H9 (cell line): ENCODE data around the gene HBS1L. TPM values are rescaled to one million over a fixed set of nuclear protein-coding genes. Genes with fewer than 3 reads are reported as not detected.

ENCODE experiments used
- DNase-seq: peaks from one replicate; pipeline ENCODE4 v3.0.0-alpha.2; 2017
- H2AFZ ChIP-seq: one replicate; pipeline ENCODE4 v1.6.1; 2013; ENCODE audit warnings: mild to moderate bottlenecking, low read length, control low read depth, moderate library complexity
- H2AK5ac ChIP-seq: 2 replicates; pipeline ENCODE4 v1.6.1; 2013; ENCODE audit warnings: low read length, control low read depth, mixed read lengths; ENCODE audit not compliant: insufficient read length
- H2BK120ac ChIP-seq: one replicate; pipeline ENCODE4 v1.6.1; 2013; ENCODE audit warnings: low read depth, mild to moderate bottlenecking, low read length, control low read depth, inconsistent platforms; ENCODE audit not compliant: poor library complexity, severe bottlenecking
- H2BK12ac ChIP-seq: 2 replicates; pipeline ENCODE4 v1.6.1; 2013; ENCODE audit warnings: low read length, control low read depth, mixed read lengths, low read depth; ENCODE audit not compliant: insufficient read length
- H2BK15ac ChIP-seq: 2 replicates; pipeline ENCODE4 v1.6.1; 2013; ENCODE audit warnings: low read depth, low read length, control low read depth
- H2BK20ac ChIP-seq: one replicate; pipeline ENCODE4 v1.6.1; 2013; ENCODE audit warnings: low read depth, mild to moderate bottlenecking, low read length, control low read depth, inconsistent platforms; ENCODE audit not compliant: poor library complexity, severe bottlenecking
- H2BK5ac ChIP-seq: 2 replicates; pipeline ENCODE4 v1.6.1; 2013; ENCODE audit warnings: low read length, control low read depth, mixed read lengths; ENCODE audit not compliant: insufficient read length
- H3K14ac ChIP-seq: 2 replicates; pipeline ENCODE4 v1.6.1; 2013; ENCODE audit warnings: low read length, control low read depth; ENCODE audit not compliant: insufficient read depth
- H3K18ac ChIP-seq: 2 replicates; pipeline ENCODE4 v1.6.1; 2013; ENCODE audit warnings: low read depth, mild to moderate bottlenecking, mixed read lengths, low read length, control low read depth; ENCODE audit not compliant: insufficient read length
- H3K23ac ChIP-seq: 2 replicates; pipeline ENCODE4 v1.6.1; 2013; ENCODE audit warnings: low read length, control low read depth, mixed read lengths, low read depth; ENCODE audit not compliant: insufficient read length
- H3K23me2 ChIP-seq: 2 replicates; pipeline ENCODE4 v1.6.1; 2013; ENCODE audit warnings: low read depth, mild to moderate bottlenecking, mixed read lengths, low read length, control low read depth; ENCODE audit not compliant: insufficient read length, poor library complexity, severe bottlenecking
- H3K27ac ChIP-seq: 2 replicates; pipeline ENCODE4 v1.5.1; 2013; ENCODE audit warnings: low read length, control low read depth, mixed read lengths, low read depth; ENCODE audit not compliant: insufficient read length
- H3K27me3 ChIP-seq: 2 replicates; pipeline ENCODE4 v1.6.1; 2013; ENCODE audit warnings: low read length, control low read depth, inconsistent platforms; ENCODE audit not compliant: insufficient read depth
- H3K4ac ChIP-seq: 2 replicates; pipeline ENCODE4 v1.6.1; 2013; ENCODE audit warnings: low read depth, mild to moderate bottlenecking, control low read depth, inconsistent platforms, low read length, moderate library complexity
- H3K4me1 ChIP-seq: 2 replicates; pipeline ENCODE4 v1.6.1; 2013; ENCODE audit warnings: low read length, control low read depth, inconsistent platforms; ENCODE audit not compliant: insufficient read depth
- H3K4me2 ChIP-seq: 2 replicates; pipeline ENCODE4 v1.6.1; 2013; ENCODE audit warnings: low read length, control low read depth, mixed read lengths; ENCODE audit not compliant: insufficient read length, insufficient read depth
- H3K56ac ChIP-seq: 2 replicates; pipeline ENCODE4 v1.6.1; 2013; ENCODE audit warnings: low read depth, mild to moderate bottlenecking, mixed read lengths, low read length, control low read depth; ENCODE audit not compliant: insufficient read length
- H3K79me1 ChIP-seq: 2 replicates; pipeline ENCODE4 v1.6.1; 2013; ENCODE audit warnings: low read depth, mild to moderate bottlenecking, moderate library complexity, low read length, control low read depth, inconsistent platforms; ENCODE audit not compliant: insufficient read depth, poor library complexity, severe bottlenecking
- H3K79me2 ChIP-seq: 2 replicates; pipeline ENCODE4 v1.6.1; 2013; ENCODE audit warnings: low read length, control low read depth, inconsistent platforms; ENCODE audit not compliant: insufficient read depth
- H3K9ac ChIP-seq: 2 replicates; pipeline ENCODE4 v1.6.1; 2013; ENCODE audit warnings: low read length, control low read depth, mixed read lengths; ENCODE audit not compliant: insufficient read length; ENCODE audit errors: extremely low read depth
- H3K9me3 ChIP-seq: one replicate; pipeline ENCODE4 v1.6.1; 2013; ENCODE audit warnings: low read depth, low read length, inconsistent platforms; ENCODE audit not compliant: control insufficient read depth
- H3T11ph ChIP-seq: one replicate; pipeline ENCODE4 v1.6.1; 2013; ENCODE audit warnings: mild to moderate bottlenecking, low read length, control low read depth, inconsistent platforms
- H4K20me1 ChIP-seq: one replicate; pipeline ENCODE4 v1.6.1; 2013; ENCODE audit not compliant: control insufficient read depth, insufficient read length, insufficient read depth
- H4K5ac ChIP-seq: 2 replicates; pipeline ENCODE4 v1.6.1; 2013; ENCODE audit warnings: low read depth, mild to moderate bottlenecking, mixed read lengths, low read length, control low read depth; ENCODE audit not compliant: insufficient read length
- H4K8ac ChIP-seq: replicated peaks from 2 replicates; pipeline ENCODE4 v1.6.1; 2013; ENCODE audit warnings: low read length, control low read depth, mixed read lengths, low read depth; ENCODE audit not compliant: insufficient read length
- H4K91ac ChIP-seq: 2 replicates; pipeline ENCODE4 v1.6.1; 2013; ENCODE audit warnings: low read depth, mild to moderate bottlenecking, moderate library complexity, mixed read lengths, low read length, control low read depth; ENCODE audit not compliant: insufficient read length
- H3K27ac Mint-ChIP-seq, 3 experiments: 2 replicates in 2 of 3; 3 replicates in 1 of 3; pipeline ENCODE4 v1.8.0; 2020 to 2021; ENCODE audit warnings: mixed read lengths in 3 of 3, mild to moderate bottlenecking in 1 of 3, moderate library complexity in 1 of 3
- H3K27me3 Mint-ChIP-seq: 2 replicates; pipeline ENCODE4 v1.8.0; 2021; ENCODE audit warnings: low read depth, mild to moderate bottlenecking, moderate library complexity, mixed read lengths
- H3K36me3 Mint-ChIP-seq, 3 experiments: 2 replicates in 2 of 3; 3 replicates in 1 of 3; pipeline ENCODE4 v1.8.0; 2020 to 2021; ENCODE audit warnings: low read depth in 3 of 3, mixed read lengths in 3 of 3; ENCODE audit not compliant: insufficient read depth in 1 of 3
- H3K4me1 Mint-ChIP-seq, 2 experiments: 2 replicates each; pipeline ENCODE4 v1.8.0; 2020; ENCODE audit warnings: mixed read lengths in 2 of 2
- H3K4me3 Mint-ChIP-seq, 2 experiments: 2 replicates in 1 of 2; 3 replicates in 1 of 2; pipeline ENCODE4 v1.8.0; 2020 to 2021; ENCODE audit warnings: mild to moderate bottlenecking in 2 of 2, mixed read lengths in 2 of 2, moderate library complexity in 1 of 2
- H3K9me3 Mint-ChIP-seq, 2 experiments: 2 replicates in 1 of 2; 3 replicates in 1 of 2; pipeline ENCODE4 v1.8.0; 2020; ENCODE audit warnings: mild to moderate bottlenecking in 2 of 2, mixed read lengths in 2 of 2, moderate library complexity in 1 of 2
- WGBS: extraction: QIAGEN DNeasy Blood & Tissue Kit; methylation state at CpG from one replicate; pipeline ENCODE4 v1.1.7; 2013; ENCODE audit warnings: missing lambda C conversion rate, low lambda C conversion rate, mixed read lengths; ENCODE audit not compliant: insufficient read length; ENCODE audit errors: extremely low coverage; 5-methylcytosine and 5-hydroxymethylcytosine counted together
- total RNA-seq: library from RNA; stranded (reverse); gene quantifications from 2 replicates; pipeline ENCODE4 v1.2.1, GENCODE V29; 2021
- TF ChIP-seq, protein P1 (sequence below): fragments of 200-600 bp; sonication (generic); conservative IDR thresholded peaks from 3 replicates; pipeline ENCODE4 v1.8.0; 2021; ENCODE audit warnings: antibody characterized with exemption, mild to moderate bottlenecking

HBS1L gene
- total RNA-seq, 1 experiment from 2014 or later, result 110 TPM

DNA sequence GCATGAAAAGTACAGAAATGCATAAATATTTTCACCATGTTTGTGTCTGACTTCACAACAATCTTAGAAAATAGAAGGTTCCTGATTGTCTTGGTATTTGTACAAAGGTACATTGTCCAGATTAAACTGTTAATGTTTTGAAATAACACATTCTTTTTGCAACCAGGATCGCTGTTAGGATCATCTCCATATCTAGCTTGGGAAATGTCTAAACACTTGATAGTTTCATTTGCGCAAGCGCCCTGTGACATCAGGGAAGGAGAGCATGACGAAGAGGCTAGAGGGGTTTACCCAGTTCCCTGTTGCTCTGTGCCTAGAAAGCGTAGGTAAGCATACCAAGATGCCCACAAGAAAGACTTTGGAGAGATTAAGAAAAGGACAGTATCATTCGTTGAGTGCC lies 124.2 kb downstream of the HBS1L start:
- Histone ChIP-seq H2AFZ (no peak overlapping the region), H3K9ac (no peak overlapping the region), H3K23me2 (no peaks in the 10 kb centered on the region), H3K79me1 (no peaks in the 10 kb centered on the region), H4K8ac (no peak overlapping the region), H3K14ac (no peak overlapping the region), H4K5ac (no peak overlapping the region), H3K23ac (no peak overlapping the region), H2BK120ac (no peak overlapping the region), H3K56ac (no peak overlapping the region), H2BK20ac (no peak overlapping the region), H3K27me3 (no peaks in the 10 kb centered on the region), H3K18ac (no peak overlapping the region), H3K4me1 (no peaks in the 10 kb centered on the region), H3K4ac (no peak overlapping the region), H3K4me2 (no peak overlapping the region), H4K91ac (no peak overlapping the region), H3K79me2 (no peaks in the 10 kb centered on the region), H3T11ph (no peak overlapping the region), H2BK15ac (no peak overlapping the region), H3K27ac (no peak overlapping the region), H2BK5ac (no peak overlapping the region), H2AK5ac (no peak overlapping the region), H2BK12ac (no peak overlapping the region), H3K9me3 (no peaks in the 10 kb centered on the region), H4K20me1 (no peaks in the 10 kb centered on the region)
- Mint-ChIP-seq H3K9me3 (no peaks in the 10 kb centered on the region; a peak in 1 of 5 replicates), H3K27me3 (no peaks in the 10 kb centered on the region), H3K36me3 (no peaks in the 10 kb centered on the region), H3K27ac (no peak overlapping the region), H3K4me1 (peaks cover 0 to 3% of the 10 kb centered on the region in 2 experiments; a peak in 1 of 4 replicates), H3K4me3 (no peak overlapping the region; a peak in 1 of 5 replicates)
- TF ChIP-seq, protein P1, sequence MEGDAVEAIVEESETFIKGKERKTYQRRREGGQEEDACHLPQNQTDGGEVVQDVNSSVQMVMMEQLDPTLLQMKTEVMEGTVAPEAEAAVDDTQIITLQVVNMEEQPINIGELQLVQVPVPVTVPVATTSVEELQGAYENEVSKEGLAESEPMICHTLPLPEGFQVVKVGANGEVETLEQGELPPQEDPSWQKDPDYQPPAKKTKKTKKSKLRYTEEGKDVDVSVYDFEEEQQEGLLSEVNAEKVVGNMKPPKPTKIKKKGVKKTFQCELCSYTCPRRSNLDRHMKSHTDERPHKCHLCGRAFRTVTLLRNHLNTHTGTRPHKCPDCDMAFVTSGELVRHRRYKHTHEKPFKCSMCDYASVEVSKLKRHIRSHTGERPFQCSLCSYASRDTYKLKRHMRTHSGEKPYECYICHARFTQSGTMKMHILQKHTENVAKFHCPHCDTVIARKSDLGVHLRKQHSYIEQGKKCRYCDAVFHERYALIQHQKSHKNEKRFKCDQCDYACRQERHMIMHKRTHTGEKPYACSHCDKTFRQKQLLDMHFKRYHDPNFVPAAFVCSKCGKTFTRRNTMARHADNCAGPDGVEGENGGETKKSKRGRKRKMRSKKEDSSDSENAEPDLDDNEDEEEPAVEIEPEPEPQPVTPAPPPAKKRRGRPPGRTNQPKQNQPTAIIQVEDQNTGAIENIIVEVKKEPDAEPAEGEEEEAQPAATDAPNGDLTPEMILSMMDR, result no peak
- WGBS, result no CpG with 5 or more reads among the region's 6 CpGs
- DNase-seq, result no peak
